Choroid plexus epithelial cell (primary cell): ENCODE measurements around the gene TBC1D1.

ENCODE experiments used
- DNase-seq: peaks from one replicate; pipeline ENCODE4 v3.0.0-alpha.2; 2010; ENCODE audit warnings: low read depth
- H3K4me3 ChIP-seq: 2 replicates; pipeline ENCODE4 v1.5.1; 2011; ENCODE audit warnings: low read depth, mild to moderate bottlenecking, control low read depth, low read length, moderate library complexity
- TF ChIP-seq, protein P1 (sequence below): conservative IDR thresholded peaks from 2 replicates; pipeline ENCODE4 v1.5.1; 2011; ENCODE audit warnings: low read depth, mild to moderate bottlenecking, control low read depth, inconsistent platforms, low read length, moderate library complexity

TBC1D1 gene

DNA sequence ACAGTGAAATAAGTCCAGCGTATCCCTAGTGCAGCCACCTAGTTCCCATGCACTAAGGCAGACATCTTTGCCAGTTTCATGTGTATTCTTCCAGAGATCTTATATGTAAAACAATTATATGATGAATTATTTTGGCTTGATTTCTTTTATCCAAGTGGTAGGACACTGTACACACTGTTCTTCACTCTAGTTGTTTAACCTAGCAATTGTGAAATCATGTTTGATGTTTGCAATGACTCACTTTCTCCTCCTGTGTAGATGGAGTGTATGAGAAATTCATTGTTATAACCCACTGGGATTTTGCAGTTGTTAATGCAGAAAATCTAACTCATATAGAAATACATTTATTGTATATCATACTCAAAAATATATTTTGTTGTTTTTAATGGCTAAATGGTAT lies 17.5 kb upstream of the TBC1D1 start:
- no peak overlapping the region for H3K4me3 ChIP-seq
- DNase-seq: peak; percentile 88
- TF ChIP-seq, protein P1, sequence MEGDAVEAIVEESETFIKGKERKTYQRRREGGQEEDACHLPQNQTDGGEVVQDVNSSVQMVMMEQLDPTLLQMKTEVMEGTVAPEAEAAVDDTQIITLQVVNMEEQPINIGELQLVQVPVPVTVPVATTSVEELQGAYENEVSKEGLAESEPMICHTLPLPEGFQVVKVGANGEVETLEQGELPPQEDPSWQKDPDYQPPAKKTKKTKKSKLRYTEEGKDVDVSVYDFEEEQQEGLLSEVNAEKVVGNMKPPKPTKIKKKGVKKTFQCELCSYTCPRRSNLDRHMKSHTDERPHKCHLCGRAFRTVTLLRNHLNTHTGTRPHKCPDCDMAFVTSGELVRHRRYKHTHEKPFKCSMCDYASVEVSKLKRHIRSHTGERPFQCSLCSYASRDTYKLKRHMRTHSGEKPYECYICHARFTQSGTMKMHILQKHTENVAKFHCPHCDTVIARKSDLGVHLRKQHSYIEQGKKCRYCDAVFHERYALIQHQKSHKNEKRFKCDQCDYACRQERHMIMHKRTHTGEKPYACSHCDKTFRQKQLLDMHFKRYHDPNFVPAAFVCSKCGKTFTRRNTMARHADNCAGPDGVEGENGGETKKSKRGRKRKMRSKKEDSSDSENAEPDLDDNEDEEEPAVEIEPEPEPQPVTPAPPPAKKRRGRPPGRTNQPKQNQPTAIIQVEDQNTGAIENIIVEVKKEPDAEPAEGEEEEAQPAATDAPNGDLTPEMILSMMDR: no peak

DNA sequence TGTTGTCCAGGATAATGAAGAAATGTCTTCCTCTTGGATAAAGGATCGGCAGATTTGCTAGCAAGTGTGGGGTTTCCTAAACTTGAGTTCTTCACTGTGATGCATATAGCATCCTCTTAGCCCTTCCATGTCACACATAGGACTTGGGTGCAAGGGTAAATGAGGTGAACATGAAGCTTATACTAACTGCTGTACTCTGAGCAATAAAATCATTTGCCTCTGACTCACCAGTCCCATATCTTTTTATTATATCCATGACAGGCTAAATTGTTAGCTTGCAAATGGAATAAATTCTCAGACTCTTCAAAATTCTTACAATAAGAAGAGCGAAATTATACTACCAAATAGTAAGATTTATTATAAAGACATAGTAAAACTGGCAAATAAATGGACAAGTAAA lies 14.7 kb upstream of the TBC1D1 start:
- no peak overlapping the region for H3K4me3 ChIP-seq
- TF ChIP-seq, protein P1: no peak
- DNase-seq: no peak

DNA sequence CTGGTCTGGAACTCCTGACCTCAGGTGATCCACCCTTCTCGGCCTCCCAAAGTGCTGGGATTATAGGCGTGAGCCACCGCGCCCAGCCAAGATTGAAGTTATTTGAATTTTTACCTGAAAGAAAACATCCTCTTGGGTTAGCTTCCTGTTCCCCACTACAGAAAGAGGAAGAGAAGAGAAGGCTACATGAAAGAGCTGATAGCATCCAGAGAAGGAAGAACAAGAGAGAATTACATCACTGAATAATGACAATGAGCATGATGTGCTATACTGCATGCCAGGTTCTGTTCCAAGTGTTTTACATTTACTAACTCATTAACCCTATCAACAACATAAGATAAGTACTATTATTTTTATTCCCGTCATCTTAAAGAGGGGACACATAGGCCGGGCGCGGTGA lies 11.5 kb upstream of the TBC1D1 start:
- TF ChIP-seq, protein P1: no peak
- no peak for DNase-seq
- no peak overlapping the region for H3K4me3 ChIP-seq

DNA sequence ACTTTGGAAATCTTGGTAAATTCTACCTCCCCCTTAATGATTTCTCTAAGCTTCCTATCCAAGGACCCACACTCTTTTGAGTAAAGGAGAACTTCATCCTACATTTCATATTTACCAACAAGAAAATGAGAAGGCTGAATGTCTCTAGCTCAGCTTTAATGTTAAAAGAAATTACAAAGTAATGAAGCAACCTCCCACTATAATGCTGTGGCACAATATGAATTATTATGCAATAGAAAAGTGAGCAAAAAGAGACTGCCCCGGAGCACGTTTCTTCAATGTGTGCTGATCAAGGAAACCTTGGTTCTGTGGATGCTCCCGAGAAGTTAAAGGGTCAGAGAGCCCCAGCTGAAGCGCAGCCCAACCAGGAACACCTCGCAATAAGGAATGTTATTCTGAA lies 9.1 kb upstream of the TBC1D1 start:
- DNase-seq: no peak
- no peak overlapping the region for H3K4me3 ChIP-seq
- TF ChIP-seq, protein P1: no peak

DNA sequence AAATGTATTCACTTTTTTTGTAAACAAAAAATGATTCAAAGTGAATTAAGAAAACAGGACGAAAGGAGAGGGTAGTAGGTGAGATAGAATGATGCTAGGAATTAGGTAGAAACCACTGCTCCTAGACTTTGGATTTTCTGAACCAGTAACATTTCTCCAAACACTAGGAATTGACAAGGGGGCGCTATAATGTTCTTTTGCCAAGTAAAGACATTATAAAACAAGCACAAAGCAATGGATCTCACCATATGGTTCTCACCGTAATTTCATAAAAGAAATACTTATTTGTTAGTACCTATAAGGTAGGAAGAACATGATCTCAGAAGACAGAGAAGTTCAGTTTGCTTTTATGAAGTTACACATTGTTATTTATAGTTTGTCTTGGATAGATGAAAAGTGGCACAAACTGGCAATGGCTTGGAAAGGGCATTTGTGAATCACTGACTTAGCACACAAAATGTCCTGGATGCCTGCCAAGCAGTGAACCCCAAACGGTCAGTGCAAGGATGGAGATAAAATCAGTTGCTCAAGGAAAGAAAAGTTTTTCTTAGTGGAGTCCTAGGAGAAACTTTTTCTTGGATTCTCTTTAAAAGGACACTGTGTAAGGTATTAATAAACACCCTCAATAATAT lies 8.1 kb upstream of the TBC1D1 start:
- TF ChIP-seq, protein P1: no peak
- no peak for DNase-seq
- no peak overlapping the region for H3K4me3 ChIP-seq

DNA sequence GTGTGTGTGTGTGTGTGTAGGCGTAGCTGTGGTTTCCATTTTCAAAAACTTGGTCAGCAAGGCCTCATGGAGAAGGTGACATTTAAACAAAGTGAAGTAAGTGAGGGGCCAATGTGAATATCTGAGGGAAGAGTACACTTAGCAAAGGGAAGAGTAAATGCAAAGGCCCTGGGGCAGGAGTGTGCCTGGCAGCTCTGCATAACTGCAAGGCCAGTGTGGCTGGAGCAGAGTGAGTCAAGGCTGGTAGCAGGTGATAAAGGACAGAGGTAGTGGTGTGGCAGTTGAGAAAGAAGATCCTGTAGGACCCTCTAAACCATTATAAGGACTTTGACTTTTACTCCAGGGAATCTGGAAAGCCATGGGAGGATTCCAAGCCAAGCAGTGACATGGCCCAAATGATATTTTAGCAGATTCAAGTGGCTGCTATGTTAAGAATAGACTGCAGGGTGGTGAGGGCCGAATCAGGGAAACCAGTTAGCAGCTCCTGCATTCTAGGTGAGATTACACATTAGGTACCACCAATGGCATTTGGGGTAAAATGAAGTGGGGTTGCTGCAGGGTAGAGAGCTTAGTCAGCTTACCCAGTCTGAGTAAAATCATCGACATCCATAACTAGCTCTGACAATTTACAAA lies 5.9 kb upstream of the TBC1D1 start:
- TF ChIP-seq, protein P1: no peak
- no peak for DNase-seq
- no peak overlapping the region for H3K4me3 ChIP-seq

DNA sequence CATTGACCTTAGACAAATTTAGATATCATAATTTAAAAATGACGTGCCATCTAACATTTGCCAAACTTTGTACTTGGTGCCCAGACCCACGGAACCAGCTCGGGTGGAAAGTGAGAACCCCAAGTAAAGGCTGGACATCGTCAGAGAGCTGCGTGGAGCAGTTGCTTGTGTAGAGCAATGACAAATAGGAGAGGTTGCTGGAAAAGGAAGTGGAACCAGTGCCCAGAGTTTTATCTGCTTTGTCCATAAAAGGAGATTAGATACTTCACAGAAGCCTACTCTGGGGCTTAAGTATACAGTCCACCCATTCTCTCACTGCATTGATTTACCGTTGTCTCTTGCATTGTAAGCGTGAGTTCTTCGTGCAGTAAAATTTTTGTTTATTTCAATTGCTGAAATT lies 5.4 kb upstream of the TBC1D1 start:
- no peak overlapping the region for H3K4me3 ChIP-seq
- no peak for DNase-seq
- TF ChIP-seq, protein P1: no peak
